Hepatocyte (in vitro differentiated cells): ENCODE results near the gene KLHDC8A. TPM values are rescaled to one million over a fixed set of nuclear protein-coding genes. Genes with fewer than 3 reads are reported as not detected.

ENCODE experiments used
- DNase-seq: peaks from one replicate; pipeline ENCODE4 v3.0.0-alpha.2; 2016; ENCODE audit warnings: low spot score
- H2AFZ ChIP-seq: fragments of 200-600 bp; sonication (generic); 2 replicates; pipeline ENCODE4 v1.6.0; 2016; ENCODE audit warnings: antibody characterized with exemption, mild to moderate bottlenecking
- H3K27ac ChIP-seq: fragments of 200-600 bp; sonication (generic); 2 replicates; pipeline ENCODE4 v1.5.1; 2016; ENCODE audit warnings: mild to moderate bottlenecking
- H3K27me3 ChIP-seq: fragments of 200-600 bp; sonication (generic); 2 replicates; pipeline ENCODE4 v1.6.1; 2016
- H3K36me3 ChIP-seq: fragments of 200-600 bp; sonication (generic); replicated peaks from 2 replicates; pipeline ENCODE4 v1.5.1; 2016; ENCODE audit warnings: low read depth; ENCODE audit not compliant: insufficient read depth
- H3K4me1 ChIP-seq: fragments of 200-600 bp; sonication (generic); 2 replicates; pipeline ENCODE4 v1.5.1; 2016; ENCODE audit warnings: mild to moderate bottlenecking, moderate library complexity; ENCODE audit not compliant: insufficient read depth
- H3K4me2 ChIP-seq: fragments of 200-600 bp; sonication (generic); 2 replicates; pipeline ENCODE4 v1.6.0; 2016
- H3K4me3 ChIP-seq: fragments of 200-600 bp; sonication (generic); 2 replicates; pipeline ENCODE4 v1.5.1; 2016; ENCODE audit warnings: mild to moderate bottlenecking
- H3K79me2 ChIP-seq: fragments of 200-600 bp; sonication (generic); 2 replicates; pipeline ENCODE4 v1.6.0; 2017; ENCODE audit warnings: mild to moderate bottlenecking
- H3K9me2 ChIP-seq: fragments of 200-600 bp; sonication (generic); replicated peaks from 2 replicates; pipeline ENCODE4 v1.6.0; 2017; ENCODE audit warnings: mild to moderate bottlenecking; ENCODE audit not compliant: insufficient read depth
- H3K9me3 ChIP-seq: fragments of 200-600 bp; sonication (generic); 2 replicates; pipeline ENCODE4 v1.5.1; 2016; ENCODE audit warnings: low read depth, mild to moderate bottlenecking
- H4K20me1 ChIP-seq: fragments of 200-600 bp; sonication (generic); 2 replicates; pipeline ENCODE4 v1.6.0; 2016; ENCODE audit warnings: mild to moderate bottlenecking; ENCODE audit not compliant: insufficient read depth, poor library complexity, severe bottlenecking
- EZH2 ChIP-seq: fragments of 200-600 bp; sonication (generic); IDR thresholded peaks from 2 replicates; pipeline ENCODE4 v1.6.1; 2016; ENCODE audit warnings: antibody characterized with exemption, mild to moderate bottlenecking, borderline replicate concordance
- EZH2phosphoT487 ChIP-seq: fragments of 200-600 bp; sonication (generic); IDR thresholded peaks from one replicate; pipeline ENCODE4 v1.6.1; 2018; ENCODE audit warnings: antibody characterized with exemption, mild to moderate bottlenecking, low read depth, moderate library complexity; ENCODE audit not compliant: unreplicated experiment, severe bottlenecking
- WGBS: methylation state at CpG from one replicate; pipeline ENCODE4 v1.1.6; 2016; ENCODE audit warnings: low lambda C conversion rate; ENCODE audit errors: missing lambda C conversion rate; 5-methylcytosine and 5-hydroxymethylcytosine counted together
- polyA plus RNA-seq: library from polyadenylated mRNA; unstranded; fragments of >200 nt; fragmentation: Nextera tagmentation; extraction: Ambion mirVana; gene quantifications from 2 replicates; pipeline ENCODE4 v1.2.1, GENCODE V29; 2016
- total RNA-seq: library from RNA; depleted of rRNA; stranded (reverse); fragments of >200 nt; gene quantifications from 2 replicates; pipeline ENCODE4 v1.2.3, GENCODE V29; 2014
- TF ChIP-seq, protein P1 (sequence below): fragments of 200-600 bp; sonication (generic); IDR thresholded peaks from 2 replicates; pipeline ENCODE4 v1.5.1; 2016; ENCODE audit warnings: antibody characterized with exemption, mild to moderate bottlenecking; ENCODE audit not compliant: poor library complexity

The KLHDC8A gene
- total and polyA plus RNA-seq, 2 experiments from 2014 or later: 0.40 to 1.6 TPM

GRCh38 chr1:205381305-205381704 lies 24.6 kb upstream of the KLHDC8A start:
- H3K9me3 ChIP-seq: no peaks in the 10 kb centered on the region
- no peaks in the 10 kb centered on the region for H3K27me3 ChIP-seq
- H2AFZ ChIP-seq: no peak overlapping the region
- H3K27ac ChIP-seq: no peak overlapping the region
- no peak overlapping the region for H3K4me3 ChIP-seq
- no peak for DNase-seq
- H3K9me2 ChIP-seq: no peaks in the 10 kb centered on the region
- no peaks in the 10 kb centered on the region for H4K20me1 ChIP-seq
- H3K4me2 ChIP-seq: no peak overlapping the region
- TF ChIP-seq EZH2phosphoT487 (no peak), EZH2 (no peak)
- TF ChIP-seq, protein P1, sequence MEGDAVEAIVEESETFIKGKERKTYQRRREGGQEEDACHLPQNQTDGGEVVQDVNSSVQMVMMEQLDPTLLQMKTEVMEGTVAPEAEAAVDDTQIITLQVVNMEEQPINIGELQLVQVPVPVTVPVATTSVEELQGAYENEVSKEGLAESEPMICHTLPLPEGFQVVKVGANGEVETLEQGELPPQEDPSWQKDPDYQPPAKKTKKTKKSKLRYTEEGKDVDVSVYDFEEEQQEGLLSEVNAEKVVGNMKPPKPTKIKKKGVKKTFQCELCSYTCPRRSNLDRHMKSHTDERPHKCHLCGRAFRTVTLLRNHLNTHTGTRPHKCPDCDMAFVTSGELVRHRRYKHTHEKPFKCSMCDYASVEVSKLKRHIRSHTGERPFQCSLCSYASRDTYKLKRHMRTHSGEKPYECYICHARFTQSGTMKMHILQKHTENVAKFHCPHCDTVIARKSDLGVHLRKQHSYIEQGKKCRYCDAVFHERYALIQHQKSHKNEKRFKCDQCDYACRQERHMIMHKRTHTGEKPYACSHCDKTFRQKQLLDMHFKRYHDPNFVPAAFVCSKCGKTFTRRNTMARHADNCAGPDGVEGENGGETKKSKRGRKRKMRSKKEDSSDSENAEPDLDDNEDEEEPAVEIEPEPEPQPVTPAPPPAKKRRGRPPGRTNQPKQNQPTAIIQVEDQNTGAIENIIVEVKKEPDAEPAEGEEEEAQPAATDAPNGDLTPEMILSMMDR: no peak
- no peaks in the 10 kb centered on the region for H3K79me2 ChIP-seq
- H3K36me3 ChIP-seq: no peaks in the 10 kb centered on the region
- 80% methylated on average over 6 of the region's 6 CpGs for WGBS
- no peaks in the 10 kb centered on the region for H3K4me1 ChIP-seq

GRCh38 chr1:205380882-205381281 lies 24.2 kb upstream of the KLHDC8A start:
- no peak overlapping the region for H2AFZ ChIP-seq
- H4K20me1 ChIP-seq: no peaks in the 10 kb centered on the region
- no peaks in the 10 kb centered on the region for H3K9me3 ChIP-seq
- no peak overlapping the region for H3K4me2 ChIP-seq
- DNase-seq: no peak
- H3K9me2 ChIP-seq: no peaks in the 10 kb centered on the region
- no peak overlapping the region for H3K4me3 ChIP-seq
- no peaks in the 10 kb centered on the region for H3K36me3 ChIP-seq
- WGBS: 63% methylated on average over 2 of the region's 2 CpGs
- H3K4me1 ChIP-seq: no peaks in the 10 kb centered on the region
- H3K27ac ChIP-seq: no peak overlapping the region
- no peaks in the 10 kb centered on the region for H3K27me3 ChIP-seq
- no peaks in the 10 kb centered on the region for H3K79me2 ChIP-seq
- TF ChIP-seq EZH2 (no peak), EZH2phosphoT487 (no peak)
- TF ChIP-seq, protein P1: no peak

DNA sequence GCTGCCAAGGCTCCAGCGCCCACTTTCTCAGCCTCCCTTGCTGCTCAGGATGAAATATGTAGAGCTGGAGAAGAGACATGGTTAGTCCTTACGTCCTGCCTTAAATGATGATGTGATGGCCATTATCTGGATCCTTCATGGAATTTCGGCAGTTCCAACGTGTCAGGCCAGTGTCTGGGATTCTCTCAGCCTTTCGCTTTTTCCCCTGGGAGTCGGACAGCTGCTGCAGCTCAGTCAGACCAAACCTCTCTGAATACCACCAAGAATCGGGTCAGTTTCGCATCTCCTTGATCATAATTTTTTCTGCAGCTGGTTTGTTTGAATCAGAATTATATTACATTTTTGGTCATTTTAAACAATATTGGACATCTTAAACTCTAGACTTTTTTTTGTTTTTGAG lies 22.3 kb upstream of the KLHDC8A start:
- H3K79me2 ChIP-seq: no peaks in the 10 kb centered on the region
- no peak for TF ChIP-seq EZH2
- TF ChIP-seq, protein P1: no peak
- TF ChIP-seq EZH2phosphoT487: no peak
- H3K4me3 ChIP-seq: no peak overlapping the region
- H3K9me3 ChIP-seq: no peaks in the 10 kb centered on the region
- WGBS: 84% methylated on average over 8 of the region's 8 CpGs
- no peak overlapping the region for H2AFZ ChIP-seq
- H4K20me1 ChIP-seq: no peaks in the 10 kb centered on the region
- H3K36me3 ChIP-seq: no peaks in the 10 kb centered on the region
- H3K4me1 ChIP-seq: peaks cover 11% of the 10 kb centered on the region
- H3K4me2 ChIP-seq: no peak overlapping the region
- no peak for DNase-seq
- no peaks in the 10 kb centered on the region for H3K27me3 ChIP-seq
- H3K9me2 ChIP-seq: no peaks in the 10 kb centered on the region
- H3K27ac ChIP-seq: no peak overlapping the region

- Histone ChIP-seq H3K27me3 (no peaks in the 10 kb centered on the region), H3K4me2 (no peak overlapping the region), H3K9me3 (no peaks in the 10 kb centered on the region), H3K36me3 (no peaks in the 10 kb centered on the region), H4K20me1 (no peaks in the 10 kb centered on the region), H3K79me2 (no peaks in the 10 kb centered on the region), H3K4me3 (no peak overlapping the region), H2AFZ (no peak overlapping the region), H3K27ac (no peak overlapping the region), H3K9me2 (no peaks in the 10 kb centered on the region), H3K4me1 (peaks cover 23% of the 10 kb centered on the region)
- no peak for TF ChIP-seq EZH2
- TF ChIP-seq EZH2phosphoT487: no peak
- TF ChIP-seq, protein P1: no peak
- DNase-seq: no peak
- 91% methylated on average over 3 of the region's 3 CpGs for WGBS
These were observed 20.6 kb upstream of the KLHDC8A start for GRCh38 chr1:205377355-205377754.
